ENCODE results near the gene IL21R.

DNA sequence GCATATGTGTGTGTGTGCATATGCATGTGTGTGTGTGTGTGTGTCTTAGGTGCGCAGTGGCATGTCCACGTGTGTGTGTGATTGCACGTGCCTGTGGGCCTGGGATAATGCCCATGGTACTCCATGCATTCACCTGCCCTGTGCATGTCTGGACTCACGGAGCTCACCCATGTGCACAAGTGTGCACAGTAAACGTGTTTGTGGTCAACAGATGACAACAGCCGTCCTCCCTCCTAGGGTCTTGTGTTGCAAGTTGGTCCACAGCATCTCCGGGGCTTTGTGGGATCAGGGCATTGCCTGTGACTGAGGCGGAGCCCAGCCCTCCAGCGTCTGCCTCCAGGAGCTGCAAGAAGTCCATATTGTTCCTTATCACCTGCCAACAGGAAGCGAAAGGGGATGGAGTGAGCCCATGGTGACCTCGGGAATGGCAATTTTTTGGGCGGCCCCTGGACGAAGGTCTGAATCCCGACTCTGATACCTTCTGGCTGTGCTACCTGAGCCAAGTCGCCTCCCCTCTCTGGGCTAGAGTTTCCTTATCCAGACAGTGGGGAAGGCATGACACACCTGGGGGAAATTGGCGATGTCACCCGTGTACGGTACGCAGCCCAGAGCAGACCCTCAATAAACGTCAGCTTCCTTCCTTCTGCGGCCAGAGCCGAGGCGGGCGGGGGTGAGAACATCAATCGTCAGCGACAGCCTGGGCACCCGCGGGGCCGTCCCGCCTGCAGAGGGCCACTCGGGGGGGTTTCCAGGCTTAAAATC is 47.6 kb downstream of the IL21R start:
- TF ChIP-seq CTCF (IDR thresholded peaks at IDR 0.05) (no peak), POLR2AphosphoS5 (IDR thresholded peaks at IDR 0.05) (no peak), EP300 (IDR thresholded peaks at IDR 0.05) (no peak), POLR2A (IDR thresholded peaks at IDR 0.05) (no peak)

All from suprapubic skin (tissue), 4 donors.